Esophagus squamous epithelium (tissue), 5 donors: ENCODE data around the gene C11orf91. TPM values are rescaled to one million over a fixed set of nuclear protein-coding genes. Genes with fewer than 3 reads are reported as not detected.
"Not testable (repeated sequence)": the region's sequence is repeated elsewhere in the genome, so short reads cannot be mapped to it uniquely, and the experiment has no call there.

Source experiments
- DNase-seq: peaks from one replicate; lab custom pipeline; 2025; lab: John Stamatoyannopoulos, UW
- H3K27ac ChIP-seq, 4 donors: fragments of 200-600 bp; sonication (generic); one replicate each; pipeline ENCODE4 v1.5.1; 2016 to 2019; ENCODE audit warnings: mild to moderate bottlenecking in 1 of 4
- H3K27me3 ChIP-seq, 4 donors: fragments of 200-600 bp; sonication (generic); 1 replicate in 3 of 4; 2 replicates in 1 of 4; pipeline versions ENCODE4 v1.5.1 to v1.6.0; 2017 to 2021; ENCODE audit warnings: antibody characterized with exemption in 1 of 4
- H3K36me3 ChIP-seq, 3 donors: fragments of 200-600 bp; sonication (generic); one replicate each; pipeline ENCODE4 v1.5.1; 2016 to 2019
- H3K4me1 ChIP-seq, 3 donors: fragments of 200-600 bp; sonication (generic); one replicate each; pipeline ENCODE4 v1.5.1; 2017 to 2019
- H3K4me3 ChIP-seq, 4 donors: fragments of 200-600 bp; sonication (generic); 1 replicate in 3 of 4; 2 replicates in 1 of 4; pipeline ENCODE4 v1.5.1; 2016 to 2019; ENCODE audit warnings: mild to moderate bottlenecking in 2 of 4, moderate library complexity in 1 of 4
- H3K9me3 ChIP-seq, 3 donors: fragments of 200-600 bp; sonication (generic); one replicate each; pipeline ENCODE4 v1.5.1; 2016 to 2019
- POLR2A ChIP-seq, 4 donors: fragments of 450-650 bp; IDR thresholded peaks; one replicate each; pipeline ENCODE4 v1.6.1; 2017; ENCODE audit warnings: antibody characterized with exemption in 4 of 4, mild to moderate bottlenecking in 4 of 4, moderate library complexity in 3 of 4
- WGBS, 2 donors: methylation state at CpG; one replicate each; pipeline ENCODE4 v1.1.5; 2018; 5-methylcytosine and 5-hydroxymethylcytosine counted together
- intact Hi-C: fragments of 100-400 bp; cut with DNase I; formaldehyde crosslinking; loops from one replicate; pipeline ENCODE4 v1.15.0; 2022
- total RNA-seq, 4 donors: library from RNA; depleted of rRNA; stranded (reverse); fragments of >200 nt; gene quantifications; one replicate each; pipeline ENCODE4 v1.1.0, GENCODE V29; 2016
- TF ChIP-seq, protein P1 (sequence below), 6 experiments: fragments of 450-650 bp in 4 of 6; fragments of 200-600 bp in 2 of 6; sonication (generic) in 2 of 6; IDR thresholded peaks; one replicate each; pipeline ENCODE4 v1.5.1; 2016 to 2019; ENCODE audit warnings: antibody characterized with exemption in 6 of 6, mild to moderate bottlenecking in 4 of 6, moderate library complexity in 4 of 6
- donor health status: DM: yes; HTN: yes; CAD: no.

C11orf91 gene
- total RNA-seq, 4 donors from 2014 or later, result not detected

DNA sequence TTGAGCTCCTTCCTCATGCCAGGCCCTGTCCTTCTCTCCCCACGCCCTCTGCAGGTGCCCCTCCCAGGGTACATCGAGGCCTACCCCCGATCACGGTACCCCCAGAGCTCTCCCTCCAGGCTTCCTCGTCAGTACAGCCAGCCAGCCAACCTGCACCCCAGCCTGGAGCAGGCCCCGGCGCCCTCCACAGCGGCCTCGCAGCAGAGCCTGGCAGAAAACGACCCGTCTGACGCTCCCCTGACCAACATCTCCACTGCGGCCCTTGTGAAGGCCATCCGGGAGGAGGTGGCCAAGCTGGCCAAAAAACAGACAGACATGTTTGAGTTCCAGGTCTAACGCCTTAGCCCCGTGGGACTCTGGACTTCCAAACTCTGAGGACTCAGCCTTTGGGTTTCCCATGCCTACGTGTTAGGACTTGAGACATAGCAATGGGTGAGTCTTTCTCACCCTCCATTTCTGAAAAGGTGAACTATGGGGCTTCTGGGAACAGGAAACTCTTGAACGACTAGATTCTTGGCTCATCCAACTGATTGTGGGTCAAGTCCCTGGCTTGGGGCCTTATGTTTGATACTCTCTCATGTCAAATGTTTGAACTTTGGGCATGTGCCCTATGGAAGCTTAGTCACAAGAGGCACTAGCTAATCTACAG, 32.7 kb downstream of the C11orf91 start:
- WGBS, 2 donors, result 65 to 74% methylated on average over 9 to 18 of the region's 18 CpGs
- H3K27ac ChIP-seq, result peak overlapping the region; percentile 76 to 84 (median 80)
- TF ChIP-seq, protein P1, sequence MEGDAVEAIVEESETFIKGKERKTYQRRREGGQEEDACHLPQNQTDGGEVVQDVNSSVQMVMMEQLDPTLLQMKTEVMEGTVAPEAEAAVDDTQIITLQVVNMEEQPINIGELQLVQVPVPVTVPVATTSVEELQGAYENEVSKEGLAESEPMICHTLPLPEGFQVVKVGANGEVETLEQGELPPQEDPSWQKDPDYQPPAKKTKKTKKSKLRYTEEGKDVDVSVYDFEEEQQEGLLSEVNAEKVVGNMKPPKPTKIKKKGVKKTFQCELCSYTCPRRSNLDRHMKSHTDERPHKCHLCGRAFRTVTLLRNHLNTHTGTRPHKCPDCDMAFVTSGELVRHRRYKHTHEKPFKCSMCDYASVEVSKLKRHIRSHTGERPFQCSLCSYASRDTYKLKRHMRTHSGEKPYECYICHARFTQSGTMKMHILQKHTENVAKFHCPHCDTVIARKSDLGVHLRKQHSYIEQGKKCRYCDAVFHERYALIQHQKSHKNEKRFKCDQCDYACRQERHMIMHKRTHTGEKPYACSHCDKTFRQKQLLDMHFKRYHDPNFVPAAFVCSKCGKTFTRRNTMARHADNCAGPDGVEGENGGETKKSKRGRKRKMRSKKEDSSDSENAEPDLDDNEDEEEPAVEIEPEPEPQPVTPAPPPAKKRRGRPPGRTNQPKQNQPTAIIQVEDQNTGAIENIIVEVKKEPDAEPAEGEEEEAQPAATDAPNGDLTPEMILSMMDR (IDR thresholded peaks at IDR 0.05), result no peak
- TF ChIP-seq POLR2A (IDR thresholded peaks at IDR 0.05), result no peak
- no peaks in the 10 kb centered on the region for H3K9me3 ChIP-seq
- H3K36me3 ChIP-seq, result no peaks in the 10 kb centered on the region
- no peak for DNase-seq
- H3K4me3 ChIP-seq, result no peak overlapping the region
- H3K4me1 ChIP-seq, result peaks cover 13 to 71% (median 18%) of the 10 kb centered on the region in 3 donors
- H3K27me3 ChIP-seq, result no peaks in the 10 kb centered on the region
- intact Hi-C loops, result no loop called here

DNA sequence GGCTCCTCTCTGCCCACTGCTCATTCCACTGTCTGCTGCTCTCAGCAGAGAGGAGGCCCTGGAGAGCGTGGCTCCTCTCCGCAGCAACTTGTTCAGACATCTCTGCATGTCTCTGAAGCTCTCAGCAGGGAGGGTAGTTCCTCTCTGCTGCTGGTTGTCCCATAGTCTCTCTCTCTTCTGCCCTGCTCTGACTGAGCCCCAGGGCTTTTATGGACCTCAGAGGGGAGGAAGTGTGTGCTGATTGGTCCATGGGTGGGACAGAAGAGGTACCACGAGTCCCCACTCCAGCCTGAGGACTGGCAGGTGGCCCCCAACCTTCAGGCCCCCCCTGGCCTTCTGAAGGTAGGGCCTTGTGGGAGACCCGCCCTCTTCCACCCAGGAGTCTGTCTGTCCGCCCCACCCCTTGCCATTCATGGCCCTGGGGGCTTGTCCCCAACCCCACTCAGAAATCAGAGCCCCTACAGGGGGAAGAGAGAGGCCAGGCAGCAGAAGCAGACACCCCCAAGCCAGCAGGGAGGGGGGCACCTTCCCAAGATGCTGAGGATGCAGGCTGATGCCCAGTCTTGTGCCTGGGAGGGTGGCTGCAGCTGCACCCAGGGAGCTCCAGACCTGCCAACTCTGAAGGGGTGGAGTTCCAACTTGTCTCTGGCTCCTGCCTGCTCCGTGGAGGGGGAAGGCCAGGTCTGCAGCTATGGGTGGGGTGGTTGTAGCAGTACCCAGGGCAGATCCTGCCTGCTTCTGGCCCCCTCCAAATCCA, 35.1 kb downstream of the C11orf91 start:
- H3K27ac ChIP-seq, result peak overlapping the region; percentile 69 to 84 (median 74)

DNA sequence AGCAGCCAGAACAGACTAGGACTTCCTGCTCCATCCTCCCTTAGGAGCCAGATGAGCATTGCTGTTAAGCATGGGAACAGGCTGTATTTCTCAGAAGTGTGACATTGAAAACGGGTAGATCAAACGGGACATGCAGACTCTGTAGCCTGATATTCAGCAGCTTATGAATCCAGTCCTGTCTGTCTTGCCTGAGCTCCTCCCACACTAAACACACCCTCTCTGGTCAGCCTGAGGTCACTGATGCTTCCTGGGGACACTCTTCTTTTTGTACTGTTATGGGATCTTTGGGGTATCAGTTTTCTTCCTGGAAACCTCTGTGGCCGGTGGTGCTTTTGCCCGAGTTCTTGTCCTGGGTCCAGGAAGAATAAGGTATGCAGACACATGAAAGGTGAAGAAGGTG, 35.8 kb downstream of the C11orf91 start:
- no peaks in the 10 kb centered on the region for H3K9me3 ChIP-seq
- H3K36me3 ChIP-seq, result no peaks in the 10 kb centered on the region
- no peak for DNase-seq
- peaks cover 13 to 57% (median 18%) of the 10 kb centered on the region in 3 donors for H3K4me1 ChIP-seq
- no peaks in the 10 kb centered on the region for H3K27me3 ChIP-seq
- TF ChIP-seq, protein P1 (IDR thresholded peaks at IDR 0.05), result no peak
- no peak for TF ChIP-seq POLR2A (IDR thresholded peaks at IDR 0.05)
- H3K27ac ChIP-seq, result peak overlapping the region; percentile 69 to 84 (median 74)
- no peak overlapping the region for H3K4me3 ChIP-seq
- intact Hi-C loops, result no loop called here
- 47 to 71% methylated on average over 3 to 4 of the region's 4 CpGs for WGBS, 2 donors

More for the DNA sequence above, 35.1 kb downstream of the C11orf91 start:
- no peak overlapping the region for H3K4me3 ChIP-seq
- no peaks in the 10 kb centered on the region for H3K36me3 ChIP-seq
- TF ChIP-seq, protein P1 (IDR thresholded peaks at IDR 0.05), result no peak
- no peak for TF ChIP-seq POLR2A (IDR thresholded peaks at IDR 0.05)
- no peak for DNase-seq
- peaks cover 13 to 64% (median 18%) of the 10 kb centered on the region in 3 donors for H3K4me1 ChIP-seq
- intact Hi-C loops, result no loop called here
- H3K27me3 ChIP-seq, result no peaks in the 10 kb centered on the region
- 51 to 63% methylated on average over 3 of the region's 6 CpGs for WGBS, 2 donors
- no peaks in the 10 kb centered on the region for H3K9me3 ChIP-seq

GRCh38 chr11:33664166-33664565, 36.5 kb downstream of the C11orf91 start:
- no peaks in the 10 kb centered on the region for H3K9me3 ChIP-seq
- no peaks in the 10 kb centered on the region for H3K27me3 ChIP-seq
- H3K4me1 ChIP-seq, result peaks cover 13 to 51% (median 18%) of the 10 kb centered on the region in 3 donors
- H3K36me3 ChIP-seq, result no peaks in the 10 kb centered on the region
- no peak for DNase-seq
- 92 to 94% methylated on average over 2 to 4 of the region's 6 CpGs for WGBS, 2 donors
- intact Hi-C loops, result no loop called here
- TF ChIP-seq, protein P1 (IDR thresholded peaks at IDR 0.05), result no peak
- no peak for TF ChIP-seq POLR2A (IDR thresholded peaks at IDR 0.05)
- H3K27ac ChIP-seq, result peak overlapping the region in 3 of 4 donors; percentile 4 to 84 (median 69)
- H3K4me3 ChIP-seq, result no peak overlapping the region

GRCh38 chr11:33663121-33663520, 37.5 kb downstream of the C11orf91 start:
- no peak overlapping the region for H3K27ac ChIP-seq
- H3K9me3 ChIP-seq, result no peaks in the 10 kb centered on the region
- DNase-seq, result no peak
- H3K4me1 ChIP-seq, result peaks cover 13 to 40% (median 18%) of the 10 kb centered on the region in 3 donors
- no peaks in the 10 kb centered on the region for H3K36me3 ChIP-seq
- intact Hi-C loops, result no loop called here
- H3K27me3 ChIP-seq, result no peaks in the 10 kb centered on the region
- TF ChIP-seq, protein P1 (IDR thresholded peaks at IDR 0.05), result no peak
- no peak for TF ChIP-seq POLR2A (IDR thresholded peaks at IDR 0.05)
- no peak overlapping the region for H3K4me3 ChIP-seq

GRCh38 chr11:33661526-33661925, 39.1 kb downstream of the C11orf91 start:
- peaks cover 13 to 31% (median 20%) of the 10 kb centered on the region in 3 donors for H3K4me1 ChIP-seq
- H3K9me3 ChIP-seq, intact Hi-C loops, H3K27ac ChIP-seq, H3K27me3 ChIP-seq, H3K4me3 ChIP-seq, H3K36me3 ChIP-seq, DNase-seq: not testable (repeated sequence)
- WGBS, 2 donors, result 87 to 93% methylated on average over 7 of the region's 7 CpGs
